HG02763 (cell line): ENCODE measurements around the gene ZBTB4.

ENCODE experiments used
- ATAC-seq: cut with Tn5 transposase; IDR thresholded peaks from one replicate; pipeline ENCODE4 v1.9.1; 2021; ENCODE audit warnings: mild to moderate bottlenecking, moderate library complexity; ENCODE audit not compliant: unreplicated experiment

ZBTB4 gene

GRCh38 chr17:7479213-7480088, at the start of gene ZBTB4:
Gene ZBTB4 (minus strand): TSS chr17:7479631. CDS start chr17:7466801, 12,830 bp downstream.
- no peak for ATAC-seq

GRCh38 chr17:7528842-7529241, 49.4 kb upstream of the ZBTB4 start:
- ATAC-seq, result no peak

- no peak for ATAC-seq
Observed at GRCh38 chr17:7523033-7523432, 43.6 kb upstream of the ZBTB4 start.

GRCh38 chr17:7515911-7516610, 36.6 kb upstream of the ZBTB4 start:
- ATAC-seq, result no peak

GRCh38 chr17:7513850-7514419, 34.5 kb upstream of the ZBTB4 start:
- no peak for ATAC-seq

GRCh38 chr17:7512824-7513540, 33.6 kb upstream of the ZBTB4 start:
- ATAC-seq, result no peak

- no peak for ATAC-seq
Observed at GRCh38 chr17:7512105-7512504, 32.7 kb upstream of the ZBTB4 start.

- no peak for ATAC-seq
Observed at GRCh38 chr17:7511108-7511507, 31.7 kb upstream of the ZBTB4 start.

- no peak for ATAC-seq
Observed at GRCh38 chr17:7509937-7510336, 30.5 kb upstream of the ZBTB4 start.

- no peak for ATAC-seq
Observed at GRCh38 chr17:7508846-7509245, 29.4 kb upstream of the ZBTB4 start.

GRCh38 chr17:7508145-7508544, 28.7 kb upstream of the ZBTB4 start:
- no peak for ATAC-seq

GRCh38 chr17:7503521-7503920, 24.1 kb upstream of the ZBTB4 start:
- no peak for ATAC-seq

GRCh38 chr17:7502987-7503386, 23.6 kb upstream of the ZBTB4 start:
- no peak for ATAC-seq

- ATAC-seq, result no peak
Observed at GRCh38 chr17:7502171-7502847, 22.9 kb upstream of the ZBTB4 start.

GRCh38 chr17:7501729-7502128, 22.3 kb upstream of the ZBTB4 start:
- ATAC-seq, result no peak

- no peak for ATAC-seq
Observed at GRCh38 chr17:7499161-7499560, 19.7 kb upstream of the ZBTB4 start.

GRCh38 chr17:7497636-7498035, 18.2 kb upstream of the ZBTB4 start:
- no peak for ATAC-seq

GRCh38 chr17:7497228-7497627, 17.8 kb upstream of the ZBTB4 start:
- no peak for ATAC-seq

- ATAC-seq, result no peak
Observed at GRCh38 chr17:7496470-7497183, 17.2 kb upstream of the ZBTB4 start.

GRCh38 chr17:7495906-7496434, 16.5 kb upstream of the ZBTB4 start:
- ATAC-seq, result no peak
